IMR-90 (cell line): ENCODE measurements around the gene VCL.

Experiments used
- BHLHE40 ChIP-seq: fragments of 150-350 bp; IDR thresholded peaks from 2 replicates; pipeline ENCODE4 v1.6.1; 2016; ENCODE audit warnings: mild to moderate bottlenecking, low read depth, low read length
- CEBPB ChIP-seq: IDR thresholded peaks from 2 replicates; pipeline ENCODE4 v1.6.1; 2012; ENCODE audit warnings: low read depth, low read length, improper control_type of control experiment
- CHD1 ChIP-seq: IDR thresholded peaks from 2 replicates; pipeline ENCODE4 v1.6.1; 2012; ENCODE audit warnings: low read depth, low read length, improper control_type of control experiment
- FOS ChIP-seq: fragments of 150-350 bp; IDR thresholded peaks from 2 replicates; pipeline ENCODE4 v1.6.1; 2016; ENCODE audit warnings: low read depth, low read length
- MAZ ChIP-seq: IDR thresholded peaks from 2 replicates; pipeline ENCODE4 v1.6.1; 2012; ENCODE audit warnings: low read depth, mild to moderate bottlenecking, low read length, improper control_type of control experiment, moderate library complexity, borderline replicate concordance
- MXI1 ChIP-seq: IDR thresholded peaks from 2 replicates; pipeline ENCODE4 v1.6.1; 2012; ENCODE audit warnings: low read depth, mild to moderate bottlenecking, low read length, moderate library complexity, borderline replicate concordance
- POLR2A ChIP-seq: IDR thresholded peaks from 2 replicates; pipeline ENCODE4 v1.6.1; 2012; ENCODE audit warnings: mild to moderate bottlenecking, low read depth, low read length
- RAD21 ChIP-seq: IDR thresholded peaks from 2 replicates; pipeline ENCODE4 v1.6.1; 2012; ENCODE audit warnings: low read length, improper control_type of control experiment
- RFX5 ChIP-seq: IDR thresholded peaks from 2 replicates; pipeline ENCODE4 v1.8.0; 2012; ENCODE audit warnings: low read depth, mild to moderate bottlenecking, low read length, moderate library complexity
- SMC3 ChIP-seq: fragments of 150-350 bp; IDR thresholded peaks from 2 replicates; pipeline ENCODE4 v1.6.1; 2016; ENCODE audit warnings: low read depth, mild to moderate bottlenecking, antibody characterized with exemption, low read length, moderate library complexity
- TF ChIP-seq, protein P1 (sequence below): fragments of 150-350 bp; IDR thresholded peaks from 2 replicates; pipeline ENCODE4 v1.6.1; 2017; ENCODE audit warnings: mild to moderate bottlenecking, antibody characterized with exemption, low read length, low read depth
- TF ChIP-seq, protein P2 (sequence below): conservative IDR thresholded peaks from 2 replicates; pipeline ENCODE4 v1.5.1; 2012; ENCODE audit warnings: mild to moderate bottlenecking, low read depth, low read length, improper control_type of control experiment
- TF ChIP-seq, protein P3 (sequence below): fragments of 150-350 bp; IDR thresholded peaks from 2 replicates; pipeline ENCODE4 v1.6.1; 2016; ENCODE audit warnings: low read depth, mild to moderate bottlenecking, low read length, moderate library complexity, borderline replicate concordance

DNA sequence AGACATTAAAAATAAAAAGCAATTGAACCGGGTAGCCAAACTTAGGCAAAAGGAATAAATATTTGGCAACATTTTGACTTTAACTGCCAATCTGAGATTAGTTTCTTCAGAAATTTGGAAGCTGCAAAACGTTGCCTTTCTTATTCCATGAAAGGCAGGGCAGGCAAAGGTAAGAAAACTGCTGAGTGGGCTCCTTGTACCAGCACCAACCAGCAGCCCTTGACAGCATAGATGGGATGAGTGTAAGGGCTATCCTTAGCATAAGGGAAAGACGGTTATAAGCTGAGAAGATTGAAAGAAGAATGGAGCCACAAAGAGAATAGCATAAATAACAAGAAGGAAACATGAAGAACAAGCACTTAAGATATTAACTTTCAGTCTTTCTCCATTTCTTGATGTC lies 124.1 kb downstream of the VCL start:
- TF ChIP-seq, protein P1, sequence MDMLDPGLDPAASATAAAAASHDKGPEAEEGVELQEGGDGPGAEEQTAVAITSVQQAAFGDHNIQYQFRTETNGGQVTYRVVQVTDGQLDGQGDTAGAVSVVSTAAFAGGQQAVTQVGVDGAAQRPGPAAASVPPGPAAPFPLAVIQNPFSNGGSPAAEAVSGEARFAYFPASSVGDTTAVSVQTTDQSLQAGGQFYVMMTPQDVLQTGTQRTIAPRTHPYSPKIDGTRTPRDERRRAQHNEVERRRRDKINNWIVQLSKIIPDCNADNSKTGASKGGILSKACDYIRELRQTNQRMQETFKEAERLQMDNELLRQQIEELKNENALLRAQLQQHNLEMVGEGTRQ = no peak
- TF ChIP-seq, protein P2, sequence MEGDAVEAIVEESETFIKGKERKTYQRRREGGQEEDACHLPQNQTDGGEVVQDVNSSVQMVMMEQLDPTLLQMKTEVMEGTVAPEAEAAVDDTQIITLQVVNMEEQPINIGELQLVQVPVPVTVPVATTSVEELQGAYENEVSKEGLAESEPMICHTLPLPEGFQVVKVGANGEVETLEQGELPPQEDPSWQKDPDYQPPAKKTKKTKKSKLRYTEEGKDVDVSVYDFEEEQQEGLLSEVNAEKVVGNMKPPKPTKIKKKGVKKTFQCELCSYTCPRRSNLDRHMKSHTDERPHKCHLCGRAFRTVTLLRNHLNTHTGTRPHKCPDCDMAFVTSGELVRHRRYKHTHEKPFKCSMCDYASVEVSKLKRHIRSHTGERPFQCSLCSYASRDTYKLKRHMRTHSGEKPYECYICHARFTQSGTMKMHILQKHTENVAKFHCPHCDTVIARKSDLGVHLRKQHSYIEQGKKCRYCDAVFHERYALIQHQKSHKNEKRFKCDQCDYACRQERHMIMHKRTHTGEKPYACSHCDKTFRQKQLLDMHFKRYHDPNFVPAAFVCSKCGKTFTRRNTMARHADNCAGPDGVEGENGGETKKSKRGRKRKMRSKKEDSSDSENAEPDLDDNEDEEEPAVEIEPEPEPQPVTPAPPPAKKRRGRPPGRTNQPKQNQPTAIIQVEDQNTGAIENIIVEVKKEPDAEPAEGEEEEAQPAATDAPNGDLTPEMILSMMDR = no peak
- TF ChIP-seq RAD21 = no peak
- no peak for TF ChIP-seq POLR2A
- no peak for TF ChIP-seq SMC3
- TF ChIP-seq CHD1 = no peak
- no peak for TF ChIP-seq RFX5
- TF ChIP-seq BHLHE40 = no peak
- no peak for TF ChIP-seq FOS
- no peak for TF ChIP-seq MXI1
- no peak for TF ChIP-seq MAZ
- TF ChIP-seq, protein P3, sequence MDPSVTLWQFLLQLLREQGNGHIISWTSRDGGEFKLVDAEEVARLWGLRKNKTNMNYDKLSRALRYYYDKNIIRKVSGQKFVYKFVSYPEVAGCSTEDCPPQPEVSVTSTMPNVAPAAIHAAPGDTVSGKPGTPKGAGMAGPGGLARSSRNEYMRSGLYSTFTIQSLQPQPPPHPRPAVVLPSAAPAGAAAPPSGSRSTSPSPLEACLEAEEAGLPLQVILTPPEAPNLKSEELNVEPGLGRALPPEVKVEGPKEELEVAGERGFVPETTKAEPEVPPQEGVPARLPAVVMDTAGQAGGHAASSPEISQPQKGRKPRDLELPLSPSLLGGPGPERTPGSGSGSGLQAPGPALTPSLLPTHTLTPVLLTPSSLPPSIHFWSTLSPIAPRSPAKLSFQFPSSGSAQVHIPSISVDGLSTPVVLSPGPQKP = no peak
- TF ChIP-seq CEBPB = no peak
